Fibroblast of skin of right biceps (primary cell): ENCODE results near the gene GGN.
A peak's percentile ranks its signal among the peaks of the same experiment; 100 is the strongest.
"Not testable (repeated sequence)": the region's sequence is repeated elsewhere in the genome, so short reads cannot be mapped to it uniquely, and the experiment has no call there.

Source experiments
- DNase-seq: peaks from one replicate; pipeline ENCODE4 v3.0.0-alpha.2; 2013

The GGN gene

GRCh38 chr19:38387550-38388348 is at the start of gene GGN:
Gene GGN, minus strand, starts transcription at chr19:38388034. Its CDS starts 773 bp downstream, at chr19:38387261.
- DNase-seq: peak; percentile 94

- DNase-seq: no peak
These were observed 49.5 kb upstream of the GGN start for GRCh38 chr19:38437295-38437694.

DNA sequence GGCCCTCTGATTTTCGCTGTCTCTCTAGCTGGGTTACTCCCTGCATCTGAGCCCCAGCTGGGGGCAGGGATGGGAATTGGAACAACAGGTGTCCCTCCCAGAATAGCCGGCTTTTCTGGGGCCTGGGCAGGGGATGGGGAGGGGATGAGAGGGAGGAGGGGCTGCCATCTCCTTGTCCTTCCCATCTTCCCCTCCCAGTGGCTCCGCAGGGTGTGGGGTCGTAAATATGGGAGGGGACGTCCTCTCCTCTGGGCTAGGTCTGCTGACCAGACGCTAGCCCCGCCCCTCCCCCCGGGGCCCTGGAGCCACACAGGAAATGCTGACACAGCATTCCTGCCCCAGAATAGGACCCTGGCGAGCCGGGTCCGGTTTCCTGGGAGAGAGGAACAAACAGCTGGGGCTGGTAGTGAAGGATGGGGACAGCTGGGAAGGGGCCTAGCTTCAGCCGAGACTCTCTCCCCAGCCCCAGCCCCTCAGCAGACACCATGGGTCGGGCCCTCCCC is 46.8 kb upstream of the GGN start:
- no peak for DNase-seq

- peak; percentile 13 for DNase-seq
These were observed 45.5 kb upstream of the GGN start, which contains the start of gene RYR1 for GRCh38 chr19:38433268-38433733. Gene RYR1, plus strand, starts transcription at chr19:38433691. Its CDS starts 139 bp downstream, at chr19:38433830.

DNA sequence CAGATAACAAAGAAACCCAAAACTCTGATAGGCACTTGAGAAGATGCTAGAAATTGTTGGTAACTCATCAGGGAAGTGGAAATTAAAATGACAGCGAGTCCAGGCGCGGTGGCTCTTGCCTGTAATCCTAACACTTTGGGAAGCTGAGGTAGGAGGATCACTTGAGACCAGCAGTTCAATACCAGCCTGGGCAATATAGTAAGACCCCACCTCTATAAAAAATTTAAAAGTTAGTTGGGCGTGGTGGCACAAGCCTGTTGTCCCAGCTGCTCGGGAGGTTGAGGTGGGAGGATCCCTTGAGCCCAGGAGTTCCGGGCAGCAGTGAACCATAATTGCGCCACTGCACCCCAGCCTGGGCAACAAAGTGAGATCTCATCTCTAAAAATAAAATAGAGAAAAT is 43.1 kb upstream of the GGN start:
- DNase-seq: no peak

DNA sequence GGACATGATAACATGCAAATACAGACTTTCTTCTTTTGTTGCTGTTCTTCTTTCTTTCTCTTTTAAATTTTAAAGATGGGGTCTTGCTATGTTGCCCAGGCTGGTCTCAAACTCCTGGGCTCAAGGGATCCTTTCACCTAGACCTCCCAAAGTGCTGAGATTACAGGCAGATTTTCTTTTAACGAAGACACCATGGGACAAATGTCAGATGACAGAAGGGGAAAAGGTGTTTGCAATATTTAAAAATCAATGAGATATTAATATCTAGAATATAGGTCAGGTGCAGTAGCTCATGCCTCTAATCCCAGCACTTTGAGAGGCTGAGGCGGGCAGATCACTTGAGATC is 42.0 kb upstream of the GGN start:
- DNase-seq: no peak

DNA sequence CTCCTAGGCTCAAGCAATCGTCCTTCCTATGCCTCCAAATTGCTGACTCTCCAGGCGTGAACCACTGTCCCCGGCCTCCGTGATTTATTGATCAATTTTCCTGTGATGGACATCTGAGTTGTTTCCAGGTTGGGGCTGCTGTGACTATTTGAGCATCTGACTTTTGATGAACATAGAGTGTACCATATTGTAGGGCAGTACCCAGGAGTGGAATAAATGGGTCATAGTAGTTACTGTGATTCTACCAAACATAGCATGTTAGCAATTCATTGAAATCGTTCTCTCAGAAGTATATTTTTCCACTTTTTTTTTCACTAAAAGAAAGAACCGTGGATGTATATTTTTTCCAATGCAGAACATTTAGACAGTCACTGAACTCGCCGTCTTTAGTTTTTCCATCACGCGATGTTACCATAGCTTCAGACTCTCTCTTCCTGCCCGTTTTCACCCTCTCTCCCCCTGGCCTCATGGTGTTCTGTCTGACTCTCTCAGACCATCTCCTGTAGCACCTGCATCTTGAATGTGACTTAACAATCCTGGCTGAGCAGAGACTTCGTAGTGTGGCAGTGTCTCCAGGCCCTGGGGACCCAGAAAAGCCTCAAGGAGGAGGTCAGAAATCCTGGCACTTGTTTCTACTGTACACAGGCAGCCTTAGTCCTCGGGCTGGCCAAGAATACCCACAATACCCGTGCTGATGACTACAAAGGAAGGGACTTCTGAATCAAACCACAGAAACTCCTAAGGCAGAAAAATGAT is 41.4 kb upstream of the GGN start:
- DNase-seq: no peak

GRCh38 chr19:38427035-38427677 is 39.3 kb upstream of the GGN start:
- DNase-seq: not testable (repeated sequence)

GRCh38 chr19:38425810-38426466 is 38.1 kb upstream of the GGN start, which contains the start of gene RASGRP4:
Gene RASGRP4, minus strand, starts transcription at chr19:38426219. Its CDS starts 128 bp downstream, at chr19:38426091.
- no peak for DNase-seq

- DNase-seq: no peak
These were observed 37.5 kb upstream of the GGN start for GRCh38 chr19:38425222-38425809.

GRCh38 chr19:38424272-38424671 is 36.4 kb upstream of the GGN start:
- no peak for DNase-seq

DNA sequence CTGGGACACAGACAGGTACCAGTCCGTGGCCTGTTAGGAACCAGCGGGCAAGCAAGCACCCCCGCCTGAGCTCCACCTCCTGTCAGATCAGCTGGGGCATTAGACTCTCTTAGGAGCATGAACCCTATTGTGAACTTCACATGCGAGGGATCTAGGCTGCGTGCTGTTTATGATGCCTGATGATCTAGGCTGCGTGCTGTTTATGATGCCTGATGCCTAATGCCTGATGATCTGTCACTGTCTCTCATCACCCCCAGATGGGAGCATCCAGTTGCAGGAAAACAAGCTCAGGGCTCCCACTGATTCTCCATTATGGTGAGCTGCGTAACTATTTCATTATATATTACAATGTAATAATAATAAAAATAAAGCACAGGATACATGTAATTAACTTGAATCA is 34.6 kb upstream of the GGN start:
- DNase-seq: no peak

DNA sequence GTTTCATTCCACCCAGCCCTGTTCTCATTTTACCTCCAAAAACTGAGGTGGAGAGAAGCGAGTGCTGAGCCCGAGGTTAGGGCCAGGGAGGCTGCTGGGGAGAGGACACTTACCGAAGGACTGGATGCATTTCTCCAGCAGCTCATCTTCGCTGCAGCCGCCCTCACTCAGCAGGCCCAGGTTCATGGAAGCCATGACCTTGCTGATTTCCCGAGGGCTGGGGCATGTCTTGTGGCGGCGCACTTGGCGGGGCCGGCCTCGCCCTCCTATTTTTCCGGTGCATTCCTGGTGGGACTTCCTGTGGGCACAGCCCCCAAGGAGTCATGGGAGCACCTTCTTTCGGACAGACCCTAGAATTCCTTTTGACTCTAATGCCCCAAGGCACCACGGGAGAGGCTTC is 34.0 kb upstream of the GGN start:
- no peak for DNase-seq

- no peak for DNase-seq
These were observed 33.1 kb upstream of the GGN start for GRCh38 chr19:38420935-38421334.

DNA sequence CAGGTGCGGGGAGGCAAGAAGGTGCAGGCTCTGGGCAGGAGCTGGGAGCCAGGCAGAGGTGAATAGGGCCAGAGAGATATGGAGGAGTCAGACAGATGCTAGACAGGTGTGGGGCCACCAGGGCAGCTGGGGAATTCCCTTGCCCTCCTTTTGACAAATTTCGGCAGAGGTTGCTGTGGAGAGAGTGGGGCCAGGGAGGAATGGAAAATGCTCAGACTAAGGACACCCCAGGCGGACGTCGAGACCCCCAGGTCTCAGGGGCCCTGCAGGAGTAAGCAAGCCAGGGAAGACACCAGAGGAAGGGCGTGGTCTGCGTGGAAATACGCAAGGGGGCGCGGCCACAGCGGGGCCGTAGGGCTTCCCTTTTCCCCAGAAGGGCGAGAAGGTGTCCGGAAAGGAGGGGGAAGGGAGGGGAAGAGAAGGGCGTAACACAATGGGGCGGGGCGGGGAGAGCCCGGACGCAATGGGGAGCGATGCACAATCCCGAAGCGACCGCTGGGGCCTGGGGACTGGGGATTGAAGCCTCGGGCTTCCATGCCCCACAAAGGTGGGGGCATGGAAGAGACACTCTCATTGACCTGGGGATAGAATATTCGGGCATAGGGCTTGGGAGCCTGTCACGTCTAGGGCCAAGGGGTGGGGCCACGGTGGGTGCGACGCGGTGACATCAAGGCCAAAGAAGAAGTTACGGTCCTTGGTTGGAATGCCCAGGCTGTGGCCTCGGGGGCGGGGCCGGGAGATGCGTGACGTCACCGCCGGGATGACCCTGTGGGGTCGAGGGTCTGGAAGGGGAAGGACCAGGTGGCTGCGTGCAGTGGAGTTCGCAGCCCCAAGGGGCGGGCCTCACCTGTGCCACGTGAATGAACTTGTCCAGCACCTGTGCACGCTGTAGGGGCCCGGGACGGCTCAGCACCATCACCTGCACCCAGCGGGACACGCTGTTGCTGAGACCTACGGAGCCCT is 30.0 kb upstream of the GGN start:
- DNase-seq: no peak

DNA sequence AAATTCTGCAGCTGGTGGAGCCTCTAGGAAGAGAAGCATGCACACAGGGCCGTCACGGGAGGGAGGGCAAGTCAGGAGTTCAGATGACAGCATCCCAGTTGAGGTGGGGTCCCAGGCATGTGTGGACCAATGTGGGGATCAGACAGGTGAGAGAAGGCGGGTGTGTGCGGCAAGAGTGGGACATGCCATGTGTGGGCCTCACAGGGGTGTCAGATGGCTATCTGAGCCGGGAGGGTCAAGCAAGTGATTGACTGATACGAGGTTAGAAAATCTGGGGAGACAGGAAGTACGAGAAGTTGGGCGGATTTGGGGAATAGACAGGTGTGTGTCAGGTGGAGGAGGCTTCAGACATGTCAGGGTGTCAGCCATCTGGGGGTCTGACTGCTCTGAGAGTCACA is 29.3 kb upstream of the GGN start:
- no peak for DNase-seq

GRCh38 chr19:38413416-38413815 is 25.6 kb upstream of the GGN start:
- DNase-seq: no peak

GRCh38 chr19:38412961-38413360 is 25.1 kb upstream of the GGN start:
- no peak for DNase-seq

DNA sequence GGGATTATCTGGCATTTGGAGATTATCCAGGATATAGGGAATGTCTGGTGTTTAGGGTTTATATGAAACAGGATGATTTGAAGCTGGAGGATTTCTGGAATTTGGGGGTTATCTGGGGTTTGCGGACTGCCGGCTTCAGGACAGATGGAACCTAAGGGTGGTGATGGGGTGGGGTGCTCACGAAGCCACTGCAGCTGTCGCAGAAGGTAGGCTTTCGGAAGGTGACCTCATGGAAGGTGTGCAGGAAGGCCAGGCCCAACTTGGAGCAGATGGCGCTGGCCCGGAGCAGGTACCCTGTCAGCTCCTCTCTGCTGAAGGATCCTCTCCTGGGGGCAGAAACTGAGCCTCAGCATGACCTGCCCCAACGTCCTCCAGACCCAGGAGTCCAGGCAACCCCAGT is 24.7 kb upstream of the GGN start:
- DNase-seq: no peak

DNA sequence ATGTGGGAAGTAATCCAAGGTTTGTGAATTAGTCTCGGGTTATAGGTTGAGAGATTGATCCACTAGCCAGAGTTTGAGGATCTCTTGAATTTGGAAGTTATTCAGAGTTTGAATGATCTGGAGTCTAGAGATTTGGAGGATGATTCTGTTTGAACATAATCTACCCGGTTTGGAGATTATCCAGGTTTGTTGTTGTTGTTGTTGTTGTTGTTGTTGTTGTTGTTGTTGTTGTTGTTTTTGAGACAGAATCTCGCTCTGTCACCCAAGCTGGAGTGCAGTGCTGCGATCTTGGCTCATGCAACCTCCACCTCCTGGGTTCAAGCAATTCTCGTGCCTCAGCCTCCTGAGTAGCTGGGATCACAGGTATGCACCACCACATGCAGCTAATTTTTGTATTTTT is 24.1 kb upstream of the GGN start:
- DNase-seq: not testable (repeated sequence)

DNA sequence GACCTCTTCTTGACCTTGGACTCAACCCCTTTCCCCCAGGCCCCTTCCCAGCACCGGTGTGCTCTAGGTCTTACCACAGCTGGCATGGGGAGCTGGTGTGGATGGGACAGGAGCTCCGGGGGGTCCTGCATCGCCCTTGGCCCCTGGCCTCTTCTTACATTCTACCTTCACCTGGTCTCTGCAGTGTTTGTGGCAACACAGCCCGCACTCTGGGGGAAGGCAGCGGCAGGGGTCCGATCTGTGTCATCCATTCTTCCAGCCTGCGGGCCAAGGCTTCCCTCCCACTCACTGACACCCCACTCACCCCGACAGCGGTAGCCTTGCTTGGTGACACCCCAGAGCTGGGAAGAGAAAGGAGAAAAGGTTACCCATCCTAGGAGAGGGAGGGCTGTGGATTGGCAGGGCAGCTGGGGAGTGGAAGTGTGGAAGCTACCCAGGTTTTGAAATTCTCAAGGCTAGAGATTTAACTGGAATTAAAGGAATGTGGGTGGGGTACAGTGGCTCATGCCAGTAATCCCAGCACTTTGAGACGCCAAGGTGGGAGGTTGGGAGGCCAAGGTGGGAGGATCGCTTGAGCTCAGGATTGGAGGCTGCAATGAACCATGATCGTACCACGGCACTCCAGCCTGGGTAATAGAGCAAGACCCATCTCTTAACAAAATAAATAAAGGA is 23.3 kb upstream of the GGN start:
- no peak for DNase-seq
